ENCODE data around the gene ZNF865.

The ZNF865 gene

GRCh38 chr19:55663846-55664536, 58.5 kb downstream of the ZNF865 start:
- no peak for DNase-seq

- DNase-seq = no peak
Observed at GRCh38 chr19:55666343-55667005, 61.0 kb downstream of the ZNF865 start.

All from CD4-positive, alpha-beta T cell treated with Interleukin-21 for 1 hour (primary cell).